IPS-18c (cell line): ENCODE measurements around the gene ZNF330.
"Not testable (repeated sequence)": the region's sequence is repeated elsewhere in the genome, so short reads cannot be mapped to it uniquely, and the experiment has no call there.

Experiments used
- H3K4me3 ChIP-seq: 2 replicates; pipeline ENCODE4 v1.7.0; 2013; ENCODE audit warnings: low read depth, mild to moderate bottlenecking, low read length, moderate library complexity; ENCODE audit not compliant: insufficient read depth
- H3K9me3 ChIP-seq: one replicate; pipeline ENCODE4 v1.6.1; 2013; ENCODE audit warnings: mild to moderate bottlenecking, low read length, moderate library complexity; ENCODE audit not compliant: control insufficient read depth, insufficient read depth

The ZNF330 gene

DNA sequence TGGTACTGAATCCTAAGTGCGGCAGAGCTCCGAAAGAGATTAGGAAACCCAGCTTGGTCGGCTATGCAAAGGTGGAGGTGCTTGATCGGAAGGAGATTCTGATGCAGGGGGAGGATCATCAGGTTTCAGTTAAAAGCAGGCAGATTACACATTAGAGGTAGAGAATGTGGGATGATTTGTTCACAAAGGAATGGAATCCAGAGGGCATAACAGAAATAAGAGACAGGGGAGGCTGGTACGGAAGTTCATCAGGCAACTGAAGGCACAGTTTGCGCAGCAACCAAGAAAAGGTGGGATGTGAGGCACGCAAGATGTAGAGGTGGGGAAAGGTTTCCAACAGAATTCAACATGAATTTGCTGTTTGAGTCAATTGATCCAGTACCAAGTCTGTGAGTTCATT, 424 bp upstream of the ZNF330 start:
- H3K9me3 ChIP-seq: no peaks in the 10 kb centered on the region
- H3K4me3 ChIP-seq: peak overlapping the region; percentile 90; the same call in 1 of the 2 replicates

DNA sequence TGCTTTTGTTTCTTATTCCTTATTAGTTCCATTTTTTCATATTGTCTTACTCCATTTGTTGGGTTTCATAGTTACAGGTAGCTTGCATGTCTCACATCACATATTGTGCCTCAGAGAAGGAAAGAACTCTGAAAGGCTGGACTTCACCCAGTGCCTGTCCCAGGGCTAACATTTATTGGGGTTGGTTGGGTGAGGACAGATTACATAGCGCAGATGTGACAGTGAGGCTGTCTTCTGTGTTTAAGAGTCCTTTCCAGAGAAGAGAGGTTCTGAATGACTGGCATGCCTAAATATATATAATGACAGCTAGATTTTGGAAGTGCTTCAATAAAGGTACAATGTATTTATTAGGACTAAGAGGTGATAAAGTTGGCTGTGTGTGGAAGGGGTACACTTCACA, 2.7 kb downstream of the ZNF330 start:
- H3K4me3 ChIP-seq: no peak overlapping the region
- H3K9me3 ChIP-seq: no peaks in the 10 kb centered on the region

DNA sequence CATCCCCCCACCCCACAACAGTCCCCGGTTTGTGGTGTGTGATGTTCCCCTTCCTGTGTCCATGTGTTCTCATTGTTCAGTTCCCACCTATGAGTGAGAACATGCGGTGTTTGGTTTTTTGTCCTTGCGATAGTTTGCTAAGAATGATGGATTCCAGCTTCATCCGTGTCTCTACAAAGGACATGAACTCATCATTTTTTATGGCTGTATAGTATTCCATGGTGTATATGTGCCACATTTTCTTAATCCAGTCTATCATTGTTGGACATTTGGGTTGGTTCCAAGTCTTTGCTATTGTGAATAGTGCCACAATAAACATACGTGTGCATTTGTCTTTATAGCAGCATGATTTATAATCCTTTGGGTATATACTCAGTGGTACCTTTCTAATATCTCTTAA, 6.6 kb downstream of the ZNF330 start:
- not testable (repeated sequence) for H3K4me3 ChIP-seq, H3K9me3 ChIP-seq

DNA sequence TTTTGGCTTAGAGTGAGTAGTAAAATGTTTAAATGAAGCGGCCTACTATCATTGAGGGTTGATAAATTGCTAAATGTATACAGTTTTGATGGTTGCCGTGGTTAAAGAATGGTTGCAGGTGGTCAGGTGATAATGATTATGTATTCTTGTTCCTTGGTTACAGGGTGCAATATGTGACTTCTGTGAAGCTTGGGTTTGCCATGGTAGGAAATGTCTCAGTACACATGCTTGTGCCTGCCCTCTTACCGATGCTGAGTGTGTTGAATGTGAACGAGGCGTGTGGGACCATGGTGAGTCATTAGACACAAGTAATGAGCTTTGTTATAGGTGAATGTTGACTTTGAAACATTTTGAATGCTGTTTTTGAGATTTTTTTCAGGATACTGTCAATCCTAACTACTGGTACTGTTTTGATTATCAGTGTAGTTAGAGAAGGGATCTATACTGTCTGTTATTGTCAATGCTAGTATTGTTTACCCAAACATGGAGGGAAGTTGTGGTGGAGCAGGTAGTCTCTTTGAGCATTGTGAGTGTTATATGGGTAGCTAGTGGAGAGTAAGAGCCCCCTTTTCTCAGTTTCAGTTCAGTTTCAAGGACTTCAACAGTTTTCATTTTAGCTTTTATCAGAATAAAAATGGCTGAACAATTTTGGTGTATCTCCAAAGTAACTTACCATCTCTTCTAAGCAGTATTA, 8.9 kb downstream of the ZNF330 start:
- no peaks in the 10 kb centered on the region for H3K9me3 ChIP-seq
- no peak overlapping the region for H3K4me3 ChIP-seq

DNA sequence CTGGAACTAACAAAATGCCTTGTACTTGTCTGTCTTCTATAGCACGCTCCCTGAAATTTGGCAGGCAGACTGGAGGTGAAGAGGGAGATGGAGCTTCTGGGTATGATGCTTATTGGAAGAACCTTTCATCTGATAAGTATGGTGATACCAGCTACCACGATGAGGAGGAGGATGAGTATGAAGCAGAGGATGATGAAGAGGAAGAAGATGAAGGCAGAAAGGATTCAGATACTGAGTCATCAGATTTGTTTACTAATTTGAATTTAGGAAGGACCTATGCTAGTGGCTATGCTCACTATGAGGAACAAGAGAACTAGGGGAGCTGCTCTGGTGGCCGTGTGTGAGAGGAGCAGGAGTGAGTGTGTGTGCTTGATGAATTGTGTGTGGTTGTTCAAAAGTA, 13.0 kb downstream of the ZNF330 start:
- Histone ChIP-seq H3K9me3 (no peaks in the 10 kb centered on the region), H3K4me3 (no peak overlapping the region)

DNA sequence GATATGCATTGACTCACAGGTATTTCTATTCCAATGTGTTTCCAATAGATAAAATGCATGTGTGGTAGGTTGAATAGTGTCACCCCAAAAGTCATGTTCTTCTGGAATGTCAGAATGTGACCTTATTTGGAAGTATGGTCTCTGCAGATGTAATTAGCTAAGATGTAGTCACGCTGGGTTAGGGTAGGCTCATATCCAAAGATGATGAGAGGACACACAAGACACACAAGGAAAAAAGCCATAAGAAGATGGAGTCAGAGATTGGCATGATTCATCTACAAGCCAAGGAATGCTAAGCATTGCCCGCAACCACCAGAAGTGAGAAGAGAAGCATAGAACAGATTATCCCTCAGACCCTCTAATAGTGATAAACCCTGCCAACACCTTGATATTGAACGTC, 17.5 kb downstream of the ZNF330 start:
- H3K4me3 ChIP-seq: no peak overlapping the region
- no peaks in the 10 kb centered on the region for H3K9me3 ChIP-seq

DNA sequence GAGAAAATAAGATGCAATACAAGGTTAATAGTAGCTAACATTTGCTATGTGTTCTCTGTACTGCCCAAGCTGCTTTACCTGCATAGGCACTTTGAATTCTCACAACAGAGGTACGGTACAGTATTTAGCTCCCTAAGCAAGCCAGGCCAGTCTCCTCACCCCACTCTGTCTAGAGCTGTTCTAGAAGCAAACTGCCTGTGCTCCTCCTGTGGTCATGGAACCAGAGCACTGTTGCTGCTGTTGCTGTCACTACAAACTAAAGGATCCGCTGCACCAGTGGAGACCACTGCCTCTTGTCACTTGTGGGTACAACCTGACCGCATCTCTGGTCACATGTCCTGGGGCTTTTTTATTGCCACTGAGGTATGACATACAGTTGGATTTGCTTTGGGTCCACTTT, 19.6 kb downstream of the ZNF330 start:
- Histone ChIP-seq H3K4me3 (no peak overlapping the region), H3K9me3 (no peaks in the 10 kb centered on the region)

DNA sequence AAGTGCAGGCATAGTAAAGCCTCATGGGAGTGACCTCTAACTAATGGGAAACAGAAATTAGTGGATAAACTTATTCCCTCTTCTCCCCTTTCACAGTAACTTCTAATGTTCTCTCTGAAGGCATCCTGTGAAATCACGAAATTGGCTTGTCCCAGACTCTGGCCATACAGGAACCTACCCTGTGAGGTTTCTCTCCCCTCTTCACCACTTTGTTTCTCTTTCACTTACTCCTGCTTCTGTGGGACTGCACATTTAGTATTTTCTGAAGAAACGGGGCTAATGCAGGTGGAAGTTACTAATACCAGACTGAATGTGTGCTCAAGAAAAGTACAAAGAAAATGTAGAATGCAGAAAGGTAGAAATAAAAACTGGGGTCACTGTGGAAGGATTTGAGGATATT, 20.0 kb downstream of the ZNF330 start:
- Histone ChIP-seq H3K9me3 (no peaks in the 10 kb centered on the region), H3K4me3 (no peak overlapping the region)

DNA sequence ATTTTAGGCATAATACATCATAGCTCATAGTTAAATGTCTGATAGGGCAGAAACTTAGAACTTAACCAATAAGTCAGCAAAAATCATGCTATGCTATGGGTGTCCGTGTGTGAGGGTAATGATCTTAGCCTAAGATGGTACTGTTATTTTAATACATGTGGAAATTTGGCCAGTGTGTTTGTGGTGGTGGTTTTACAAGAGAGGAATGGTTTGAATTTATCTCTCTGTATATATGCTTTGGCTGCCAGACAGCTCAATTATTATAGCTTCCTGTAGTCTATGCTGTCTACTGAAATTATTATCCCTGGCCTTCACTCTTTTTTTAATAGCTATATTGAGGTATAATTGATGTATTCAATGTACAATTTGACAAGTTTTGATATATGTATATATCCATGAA, 21.3 kb downstream of the ZNF330 start:
- H3K9me3 ChIP-seq: no peaks in the 10 kb centered on the region
- no peak overlapping the region for H3K4me3 ChIP-seq

DNA sequence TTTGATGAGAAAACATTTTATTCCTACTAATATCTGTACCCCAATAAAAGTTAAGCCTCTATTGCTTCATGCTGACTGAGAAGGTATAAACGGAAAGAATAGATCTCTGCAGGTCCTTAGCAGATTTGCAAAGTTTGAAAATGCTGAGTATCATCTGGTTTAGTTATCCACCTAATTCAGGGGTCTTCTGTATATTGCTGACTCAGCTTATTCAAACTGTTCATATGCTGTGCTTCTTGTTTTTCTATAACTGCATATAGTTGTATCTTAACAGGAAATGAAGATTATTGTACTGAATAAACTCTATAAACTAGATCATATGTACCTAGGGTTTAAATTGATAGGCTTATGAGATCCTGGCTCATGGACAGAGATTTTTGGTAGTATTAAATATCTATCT, 23.7 kb downstream of the ZNF330 start:
- no peaks in the 10 kb centered on the region for H3K9me3 ChIP-seq

DNA sequence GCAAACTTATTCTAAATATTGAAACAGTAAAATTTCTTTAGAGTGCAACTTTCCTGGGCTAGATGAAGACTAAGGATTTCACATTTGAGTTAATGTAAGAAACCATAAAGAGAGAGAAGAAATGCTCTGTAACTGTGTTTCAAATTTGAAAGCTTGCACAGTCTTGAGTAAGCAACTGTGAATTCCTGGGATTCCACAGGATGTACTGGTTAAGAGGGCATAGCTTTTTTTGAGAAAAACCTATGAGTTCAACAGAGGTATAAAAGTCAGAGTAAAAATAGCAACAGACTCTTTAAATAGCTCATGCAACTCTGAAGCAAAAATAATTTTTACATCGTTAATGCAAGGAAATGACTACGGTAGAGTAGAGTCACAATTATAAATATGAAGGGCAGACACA, 25.5 kb downstream of the ZNF330 start:
- no peaks in the 10 kb centered on the region for H3K9me3 ChIP-seq
- no peak overlapping the region for H3K4me3 ChIP-seq

More for the DNA sequence above, 23.7 kb downstream of the ZNF330 start:
- H3K4me3 ChIP-seq: no peak overlapping the region

DNA sequence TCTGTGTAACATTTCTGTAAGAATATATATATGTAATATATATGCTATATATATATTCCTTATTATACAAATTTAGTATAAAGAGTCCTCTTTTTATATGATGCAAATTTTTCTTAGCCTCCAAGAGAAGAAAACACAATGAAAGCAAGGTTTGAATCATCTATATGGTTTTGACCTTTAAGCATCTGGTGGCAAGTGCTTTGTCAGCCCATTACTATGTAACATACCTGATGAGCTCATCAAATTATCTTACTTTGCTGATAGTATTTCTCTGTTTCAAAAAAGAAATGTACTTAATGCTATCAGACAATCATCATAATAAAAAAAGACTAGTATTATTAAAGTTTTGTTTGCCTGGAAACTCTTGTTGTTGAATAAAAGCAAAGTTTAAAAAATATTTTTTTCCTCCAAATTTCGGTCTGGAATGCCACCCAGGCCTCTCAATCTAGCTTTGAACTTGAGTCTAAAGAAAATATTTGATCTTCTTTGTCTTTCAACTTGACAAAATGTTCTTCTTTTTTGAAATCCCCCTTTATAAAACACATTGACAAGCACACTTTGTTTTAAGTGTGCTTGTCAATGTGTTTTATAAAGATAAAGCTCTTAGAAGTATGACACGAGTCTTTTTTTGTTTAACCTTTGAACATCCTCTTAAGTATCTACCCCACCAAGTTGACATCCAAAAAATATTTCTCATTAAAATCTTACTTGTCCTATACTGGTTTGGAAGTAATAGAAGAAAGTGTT, 26.2 kb downstream of the ZNF330 start:
- Histone ChIP-seq H3K9me3 (peaks cover 3% of the 10 kb centered on the region), H3K4me3 (no peak overlapping the region)

DNA sequence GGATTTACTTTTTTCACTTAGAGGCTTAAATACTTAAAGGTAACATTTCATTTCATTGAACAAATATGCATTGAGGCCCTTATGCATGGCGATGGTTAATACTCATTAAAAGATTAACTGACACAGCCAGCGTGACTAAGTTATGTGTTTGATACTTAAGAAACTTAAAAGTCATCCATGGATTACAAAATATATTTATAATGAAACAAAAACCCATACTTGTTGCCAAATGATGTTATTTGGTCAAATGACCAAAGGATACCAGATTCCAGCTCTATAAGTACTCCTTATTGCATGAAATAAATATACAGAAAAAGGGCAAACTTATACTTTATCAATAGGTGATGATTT, 26.7 kb downstream of the ZNF330 start:
- no peak overlapping the region for H3K4me3 ChIP-seq
- H3K9me3 ChIP-seq: peaks cover 3% of the 10 kb centered on the region

DNA sequence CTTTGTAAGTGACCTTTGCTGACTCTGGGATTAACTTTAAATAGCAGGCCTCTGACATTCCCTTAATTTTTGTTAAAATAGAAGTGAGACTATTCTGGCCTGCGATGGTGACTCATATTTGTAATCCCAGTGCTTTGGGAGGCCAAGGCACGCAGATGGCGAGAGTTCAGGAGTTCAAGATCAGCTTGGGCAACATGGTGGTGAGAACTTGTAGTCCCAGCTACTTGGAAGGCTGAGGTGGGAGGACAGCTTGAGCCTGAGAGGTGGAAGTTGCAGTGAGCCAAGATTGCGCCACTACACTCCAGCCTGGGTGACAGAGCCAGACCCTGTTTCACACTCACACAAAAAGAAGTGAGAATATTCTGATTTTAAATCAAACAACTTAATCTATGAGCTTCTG, 27.3 kb downstream of the ZNF330 start:
- no peak overlapping the region for H3K4me3 ChIP-seq
- H3K9me3 ChIP-seq: peaks cover 3% of the 10 kb centered on the region

DNA sequence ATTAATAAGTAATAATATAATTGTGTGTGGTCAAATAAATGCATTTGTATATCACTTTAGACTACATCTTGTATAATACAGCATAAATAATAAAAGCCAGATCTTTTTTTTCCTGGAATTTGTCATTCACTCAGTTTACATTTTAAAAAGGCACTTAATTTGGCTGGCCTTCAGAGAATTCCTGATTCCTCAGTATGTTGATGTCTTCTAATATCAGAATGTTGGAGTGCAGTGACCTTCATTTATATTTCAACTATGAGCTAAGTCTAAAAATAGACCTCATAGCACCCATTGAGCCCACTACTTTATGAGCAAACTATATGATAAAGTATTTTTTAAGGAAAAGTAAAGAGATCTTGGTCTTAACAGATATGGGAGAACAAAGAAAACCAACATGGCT, 27.8 kb downstream of the ZNF330 start:
- Histone ChIP-seq H3K9me3 (peaks cover 3% of the 10 kb centered on the region), H3K4me3 (no peak overlapping the region)

DNA sequence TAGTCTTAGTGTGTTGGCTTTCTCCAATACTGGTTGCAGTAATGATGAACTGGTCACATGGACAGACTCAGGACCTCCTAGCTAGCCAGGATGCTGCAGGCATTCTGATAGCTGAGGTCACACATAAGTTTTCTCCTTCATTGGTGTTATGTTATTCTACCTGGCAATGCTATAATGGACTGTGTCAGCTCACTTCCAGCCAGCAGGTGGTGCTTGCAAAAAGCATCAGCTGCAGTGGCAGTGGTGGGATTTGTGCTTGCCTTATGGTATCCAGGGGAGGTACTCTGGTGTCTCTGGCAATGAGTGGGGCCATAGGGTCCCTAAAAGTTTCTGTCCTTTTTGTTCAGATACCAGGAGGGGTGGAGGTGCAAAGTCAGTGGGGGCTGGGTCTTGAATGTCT, 33.6 kb downstream of the ZNF330 start:
- no peak overlapping the region for H3K4me3 ChIP-seq
- H3K9me3 ChIP-seq: peaks cover 6% of the 10 kb centered on the region

DNA sequence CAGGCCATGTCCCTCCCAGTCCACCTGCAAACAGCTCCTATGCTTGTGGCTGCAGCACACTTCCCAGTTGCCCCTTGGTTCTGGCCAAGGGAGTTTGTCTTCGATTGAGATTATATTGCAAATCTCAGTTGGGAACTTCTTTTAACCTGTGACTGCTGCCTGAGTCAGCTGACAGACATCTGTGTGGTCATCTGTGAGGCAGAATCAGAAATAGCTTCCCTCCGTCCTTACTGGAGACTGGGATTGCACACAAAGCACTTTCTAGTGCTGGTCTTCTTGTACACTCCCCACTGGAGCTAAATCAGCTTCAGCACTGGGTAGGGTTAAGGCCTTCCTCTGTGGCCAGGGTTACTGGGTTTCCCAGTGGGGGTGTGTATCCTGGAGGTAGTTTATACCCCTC, 34.3 kb downstream of the ZNF330 start:
- Histone ChIP-seq H3K4me3 (no peak overlapping the region), H3K9me3 (peaks cover 6% of the 10 kb centered on the region)

DNA sequence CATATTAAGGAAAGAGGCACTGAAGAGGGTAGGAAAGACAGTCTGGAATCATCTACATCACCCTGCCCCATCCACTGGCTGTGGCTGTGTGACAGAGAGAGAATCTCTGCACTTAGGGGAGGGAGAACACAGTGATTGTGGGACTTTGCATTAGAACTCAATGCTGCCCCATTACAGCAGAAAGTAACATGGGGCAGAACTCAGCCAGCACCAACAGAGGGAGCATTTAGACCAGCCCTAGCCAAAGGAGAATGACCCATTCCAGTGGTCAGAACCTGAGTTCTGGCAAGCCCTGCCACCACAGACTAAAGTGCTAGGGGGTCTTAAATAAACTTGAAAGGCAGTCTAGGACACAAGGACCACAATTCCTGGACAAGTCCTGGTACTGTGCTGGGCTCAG, 37.9 kb downstream of the ZNF330 start:
- Histone ChIP-seq H3K4me3 (no peak overlapping the region), H3K9me3 (peaks cover 3% of the 10 kb centered on the region)

DNA sequence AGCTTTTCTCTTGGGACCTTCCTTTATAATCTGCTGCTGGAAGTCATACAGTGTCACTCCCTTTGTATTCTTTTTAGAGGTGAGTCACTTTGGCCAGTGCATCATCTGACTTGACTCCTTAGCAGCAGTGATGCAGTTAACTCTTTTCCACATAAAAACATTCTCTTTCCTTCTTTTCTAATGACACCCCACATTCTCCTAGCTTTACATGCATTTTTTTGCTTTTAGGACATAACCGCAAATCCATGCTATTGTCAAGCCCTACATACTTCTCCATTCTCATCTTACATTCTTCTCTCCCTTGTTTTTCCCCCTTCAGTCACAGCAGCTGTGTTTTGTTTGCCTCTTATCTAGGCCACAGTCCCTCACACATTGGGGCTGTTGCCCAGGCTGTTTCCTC, 55.1 kb downstream of the ZNF330 start:
- no peaks in the 10 kb centered on the region for H3K9me3 ChIP-seq
- no peak overlapping the region for H3K4me3 ChIP-seq
